Measurements from ENCODE around the gene CNN1. TPM values are rescaled to one million over a fixed set of nuclear protein-coding genes. Genes with fewer than 3 reads are reported as not detected.

The CNN1 gene
- total RNA-seq, 4 donors from 2014 or later, result 7.7 to 72.3 (median 19.7) TPM

DNA sequence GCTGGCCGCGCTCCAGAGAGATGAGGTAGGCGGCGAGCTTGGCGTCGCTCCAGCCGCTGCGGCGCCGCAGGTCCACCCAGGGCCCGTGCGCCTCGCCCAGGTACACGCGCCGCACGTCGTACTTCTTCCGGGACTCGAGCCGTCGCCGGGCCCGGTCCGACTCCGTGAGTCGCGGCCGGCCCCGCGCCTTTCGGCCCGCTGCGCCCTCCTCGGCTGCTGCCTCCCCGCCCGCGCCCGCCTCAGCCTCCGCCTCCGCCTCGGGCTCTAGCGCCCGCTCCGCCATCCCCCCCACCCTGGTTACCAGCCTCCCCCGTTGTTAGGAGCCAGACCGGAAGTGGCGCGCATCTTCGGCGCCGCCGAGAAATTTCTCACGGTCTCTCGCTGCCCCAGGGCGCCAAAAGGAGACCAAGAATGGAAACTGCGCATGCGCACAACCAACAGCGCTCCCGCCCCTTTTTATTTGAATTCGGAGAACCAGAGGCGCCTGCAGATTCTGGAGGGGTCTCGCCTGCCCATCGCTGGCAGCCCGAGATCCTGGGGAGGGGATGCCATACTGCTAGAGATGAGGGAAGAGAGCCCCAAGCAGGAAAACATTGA is 33.0 kb upstream of the CNN1 start, which contains the start of gene ZNF653:
Gene ZNF653 (minus strand): TSS at position 336 of the 597 bp plus-strand sequence. CDS start 53 bp downstream, at position 283.
- no peak for TF ChIP-seq POLR2A (IDR thresholded peaks at IDR 0.05)
- TF ChIP-seq, protein P1, sequence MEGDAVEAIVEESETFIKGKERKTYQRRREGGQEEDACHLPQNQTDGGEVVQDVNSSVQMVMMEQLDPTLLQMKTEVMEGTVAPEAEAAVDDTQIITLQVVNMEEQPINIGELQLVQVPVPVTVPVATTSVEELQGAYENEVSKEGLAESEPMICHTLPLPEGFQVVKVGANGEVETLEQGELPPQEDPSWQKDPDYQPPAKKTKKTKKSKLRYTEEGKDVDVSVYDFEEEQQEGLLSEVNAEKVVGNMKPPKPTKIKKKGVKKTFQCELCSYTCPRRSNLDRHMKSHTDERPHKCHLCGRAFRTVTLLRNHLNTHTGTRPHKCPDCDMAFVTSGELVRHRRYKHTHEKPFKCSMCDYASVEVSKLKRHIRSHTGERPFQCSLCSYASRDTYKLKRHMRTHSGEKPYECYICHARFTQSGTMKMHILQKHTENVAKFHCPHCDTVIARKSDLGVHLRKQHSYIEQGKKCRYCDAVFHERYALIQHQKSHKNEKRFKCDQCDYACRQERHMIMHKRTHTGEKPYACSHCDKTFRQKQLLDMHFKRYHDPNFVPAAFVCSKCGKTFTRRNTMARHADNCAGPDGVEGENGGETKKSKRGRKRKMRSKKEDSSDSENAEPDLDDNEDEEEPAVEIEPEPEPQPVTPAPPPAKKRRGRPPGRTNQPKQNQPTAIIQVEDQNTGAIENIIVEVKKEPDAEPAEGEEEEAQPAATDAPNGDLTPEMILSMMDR (IDR thresholded peaks at IDR 0.05), result no peak
- peak; percentile 92 to 99 for DNase-seq (ENCODE audit: low spot score in 2 of 2)
- H3K4me3 ChIP-seq (ENCODE audit: low read depth, poor library complexity, severe bottlenecking), result peak within 1 kb of the TSS; percentile 73
- 0% methylated on average over 15 to 58 of the region's 65 CpGs for WGBS, 2 donors
- intact Hi-C loops (cut with DNase I; ENCODE audit: low total_unique reads), result no loop called here

DNA sequence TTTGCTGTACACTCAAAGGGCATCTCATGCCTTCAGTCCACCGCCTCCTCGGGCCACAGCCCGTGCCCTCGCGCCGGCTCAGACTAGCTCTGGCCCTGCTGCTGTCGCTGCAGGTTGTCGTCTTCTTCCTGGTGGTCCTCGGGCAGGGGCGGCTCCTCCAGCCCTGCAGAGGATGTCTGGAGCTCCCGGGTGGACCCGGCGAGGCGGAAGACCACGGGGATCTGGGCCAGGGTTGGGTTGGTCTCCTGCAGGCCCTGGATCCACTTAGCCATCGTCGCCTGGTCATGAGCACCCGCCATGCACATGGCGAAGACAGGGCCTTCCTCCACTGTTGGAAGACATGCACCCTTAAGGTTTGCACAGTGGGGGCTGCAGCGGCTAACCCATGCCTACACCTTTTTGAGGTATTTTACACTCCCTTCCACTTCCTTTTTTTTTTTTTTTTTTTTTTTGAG is 32.5 kb upstream of the CNN1 start:
- 15 to 16% methylated on average over 20 of the region's 20 CpGs for WGBS, 2 donors
- intact Hi-C loops (cut with DNase I; ENCODE audit: low total_unique reads), result no loop called here
- peak overlapping the region; percentile 73 for H3K4me3 ChIP-seq (ENCODE audit: low read depth, poor library complexity, severe bottlenecking)
- TF ChIP-seq, protein P1 (IDR thresholded peaks at IDR 0.05), result no peak
- TF ChIP-seq POLR2A (IDR thresholded peaks at IDR 0.05), result no peak
- no peak for DNase-seq (ENCODE audit: low spot score in 2 of 2)

DNA sequence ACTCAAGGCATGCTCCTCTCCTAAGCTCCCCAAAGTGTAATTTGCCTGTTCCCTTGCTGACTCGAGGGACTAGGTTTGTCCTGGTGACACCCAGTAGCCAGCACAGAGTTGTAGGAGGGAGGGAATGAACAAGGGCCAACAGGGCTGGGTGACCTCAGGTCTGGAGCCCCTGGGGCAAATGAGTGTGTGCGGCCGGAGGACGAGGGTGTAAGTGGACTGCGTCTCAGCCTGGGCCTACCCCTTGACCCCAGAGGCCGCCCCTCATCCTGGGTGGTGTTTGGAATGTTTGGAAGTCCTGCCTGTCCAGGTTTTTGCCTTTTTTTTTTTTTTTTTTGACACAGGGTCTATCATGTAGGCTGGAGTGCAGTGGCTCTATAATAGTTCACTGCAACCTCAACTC is 31.7 kb upstream of the CNN1 start:
- H3K4me3 ChIP-seq (ENCODE audit: low read depth, poor library complexity, severe bottlenecking), result no peak overlapping the region
- intact Hi-C loops (cut with DNase I; ENCODE audit: low total_unique reads), result no loop called here
- no peak for DNase-seq (ENCODE audit: low spot score in 2 of 2)
- WGBS, 2 donors, result 87 to 93% methylated on average over 6 of the region's 6 CpGs
- TF ChIP-seq POLR2A (IDR thresholded peaks at IDR 0.05), result no peak
- TF ChIP-seq, protein P1 (IDR thresholded peaks at IDR 0.05), result no peak

DNA sequence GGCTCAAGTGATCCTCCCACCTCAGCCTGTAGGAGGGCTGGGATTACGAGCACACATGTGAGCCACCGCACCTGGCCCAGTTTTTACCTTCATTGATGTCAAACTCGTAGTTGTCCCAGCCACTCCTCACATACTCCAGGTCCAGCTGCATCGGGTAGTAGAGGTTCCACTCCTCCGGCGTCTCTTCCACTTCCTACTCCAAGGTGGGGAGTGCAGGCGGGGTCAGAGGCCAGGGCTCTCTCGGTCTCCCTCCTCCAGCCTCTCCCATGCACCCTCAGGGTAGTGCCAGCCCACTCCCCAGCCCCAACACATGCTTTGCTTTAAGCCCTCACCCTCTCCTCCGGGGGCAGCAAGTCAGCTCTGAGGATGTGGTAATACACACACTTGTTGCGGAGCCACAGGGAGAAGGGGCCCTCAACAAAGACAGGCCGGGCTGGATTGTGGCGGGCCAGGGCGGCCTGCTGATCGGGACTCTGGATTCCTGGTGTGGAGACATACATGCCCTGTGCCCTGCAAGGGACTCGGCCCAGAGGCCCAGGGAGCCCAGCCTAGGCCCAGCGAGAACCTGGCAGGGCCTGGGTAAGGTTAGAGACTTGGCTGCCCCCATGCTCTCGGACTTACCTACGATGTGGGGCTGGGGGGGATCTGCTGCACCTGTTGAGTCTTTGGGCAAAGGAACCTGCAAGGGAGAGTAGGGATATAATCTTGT is 31.1 kb upstream of the CNN1 start:
- DNase-seq (ENCODE audit: low spot score in 2 of 2), result no peak
- 87 to 92% methylated on average over 17 of the region's 18 CpGs for WGBS, 2 donors
- no peak overlapping the region for H3K4me3 ChIP-seq (ENCODE audit: low read depth, poor library complexity, severe bottlenecking)
- TF ChIP-seq POLR2A (IDR thresholded peaks at IDR 0.05), result no peak
- TF ChIP-seq, protein P1 (IDR thresholded peaks at IDR 0.05), result no peak
- intact Hi-C loops (cut with DNase I; ENCODE audit: low total_unique reads), result no loop called here

DNA sequence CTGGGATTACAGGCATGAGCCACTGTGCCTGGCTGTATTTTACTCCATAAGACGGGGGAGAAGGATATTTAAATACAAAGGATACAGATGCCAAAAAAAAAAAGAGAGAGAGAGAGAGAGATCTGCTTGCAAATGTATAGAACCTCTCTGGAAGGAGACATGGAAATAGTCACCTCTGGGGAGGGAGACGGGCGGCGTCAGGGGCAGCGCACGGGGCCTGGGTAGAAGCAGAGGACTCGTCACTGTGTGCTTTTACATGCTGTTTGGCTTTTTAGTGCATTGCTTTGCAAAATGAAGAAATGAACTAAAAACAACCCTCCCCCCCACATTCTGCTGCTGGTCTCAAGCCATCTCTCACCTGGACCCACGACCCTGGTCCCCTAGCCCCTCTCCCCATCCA is 28.2 kb upstream of the CNN1 start:
- WGBS, 2 donors, result 91 to 94% methylated on average over 8 of the region's 8 CpGs
- intact Hi-C loops (cut with DNase I; ENCODE audit: low total_unique reads), result no loop called here
- H3K4me3 ChIP-seq (ENCODE audit: low read depth, poor library complexity, severe bottlenecking), result no peak overlapping the region
- no peak for DNase-seq (ENCODE audit: low spot score in 2 of 2)
- no peak for TF ChIP-seq POLR2A (IDR thresholded peaks at IDR 0.05)
- TF ChIP-seq, protein P1 (IDR thresholded peaks at IDR 0.05), result no peak
